HepG2 (cell line): ENCODE results near the gene SMYD2. TPM values are rescaled to one million over a fixed set of nuclear protein-coding genes. Genes with fewer than 3 reads are reported as not detected.

ENCODE experiments used
- ARHGAP35 ChIP-seq: sonication (generic); formaldehyde crosslinking; IDR thresholded peaks from 2 replicates; pipeline ENCODE4 v1.9.0; 2022; ENCODE audit warnings: mild to moderate bottlenecking, inconsistent platforms, moderate library complexity, missing genetic modification reagents, borderline replicate concordance
- CHCHD3 ChIP-seq: sonication (generic); formaldehyde crosslinking; IDR thresholded peaks from 2 replicates; pipeline ENCODE4 v1.8.0; 2022; ENCODE audit warnings: mild to moderate bottlenecking, missing genetic modification reagents, moderate library complexity
- ETV6 ChIP-seq: sonication (generic); formaldehyde crosslinking; conservative IDR thresholded peaks from 2 replicates; pipeline ENCODE4 v1.4.0; 2020; ENCODE audit warnings: missing genetic modification reagents
- GFI1 ChIP-seq: sonication (generic); formaldehyde crosslinking; IDR thresholded peaks from 2 replicates; pipeline ENCODE4 v1.5.0; 2020; ENCODE audit warnings: missing genetic modification reagents, mild to moderate bottlenecking, borderline replicate concordance
- HDAC6 ChIP-seq: fragments of 200-600 bp; sonication (generic); IDR thresholded peaks from 2 replicates; pipeline ENCODE4 v1.7.0; 2017; ENCODE audit warnings: mild to moderate bottlenecking, antibody characterized with exemption, low read length, low read depth
- KDM1A ChIP-seq: IDR thresholded peaks from 2 replicates; pipeline ENCODE4 v1.6.1; 2016; ENCODE audit warnings: missing compliant biosample characterization
- PAF1 ChIP-seq: IDR thresholded peaks from 2 replicates; pipeline ENCODE4 v1.6.1; 2016; ENCODE audit warnings: missing genetic modification reagents, missing compliant biosample characterization
- RFXANK ChIP-seq: IDR thresholded peaks from 2 replicates; pipeline ENCODE4 v1.6.1; 2016
- SMAD3 ChIP-seq: sonication (generic); formaldehyde crosslinking; IDR thresholded peaks from 2 replicates; pipeline ENCODE4 v1.4.0; 2020; ENCODE audit warnings: missing genetic modification reagents
- ZBTB7B ChIP-seq: sonication (generic); formaldehyde crosslinking; IDR thresholded peaks from 2 replicates; pipeline ENCODE4 v1.4.0; 2020; ENCODE audit warnings: missing genetic modification reagents
- ZMAT3 ChIP-seq: sonication (generic); formaldehyde crosslinking; conservative IDR thresholded peaks from 2 replicates; pipeline ENCODE4 v1.7.0; 2021; ENCODE audit warnings: missing genetic modification reagents
- ZNF468 ChIP-seq: sonication (generic); formaldehyde crosslinking; IDR thresholded peaks from 2 replicates; pipeline ENCODE4 v1.8.0; 2022; ENCODE audit warnings: mild to moderate bottlenecking, moderate library complexity, missing genetic modification reagents
- ZNF567 ChIP-seq: sonication (generic); formaldehyde crosslinking; IDR thresholded peaks from 2 replicates; pipeline ENCODE4 v1.8.1; 2023; ENCODE audit warnings: mild to moderate bottlenecking, missing genetic modification reagents, borderline replicate concordance
- ZNF652 ChIP-seq: IDR thresholded peaks from 2 replicates; pipeline ENCODE4 v1.6.1; 2016; ENCODE audit warnings: low read depth, borderline replicate concordance
- polyA plus RNA-seq, 8 experiments: library from polyadenylated mRNA; depleted of rRNA in 3 of 8; stranded (reverse) in 7 of 8; unstranded in 1 of 8; fragments of >200 nt; fragmentation: Illumina TruSeq in 4 of 8; extraction: Trizol in 4 of 8; gene quantifications; 2 replicates each; pipeline versions ENCODE4 v1.2.1 to v1.2.3, GENCODE V29; 2011 to 2016; ENCODE audit warnings: low read depth in 4 of 8, missing spikeins in 1 of 8, mixed read lengths in 1 of 8; ENCODE audit not compliant: insufficient read depth in 1 of 8
- total RNA-seq, 5 experiments: library from RNA; depleted of rRNA; stranded (reverse); fragments of >200 nt; fragmentation: Illumina TruSeq; extraction: Trizol; gene quantifications; 2 replicates each; pipeline ENCODE4 v1.2.3, GENCODE V29; 2016; ENCODE audit warnings: low read depth in 1 of 5
- TF ChIP-seq, protein P1 (sequence below): sonication (generic); formaldehyde crosslinking; IDR thresholded peaks from 2 replicates; pipeline ENCODE4 v1.5.0; 2020; ENCODE audit warnings: mild to moderate bottlenecking, missing genetic modification reagents
- TF ChIP-seq, protein P2 (sequence below): IDR thresholded peaks from 2 replicates; pipeline ENCODE4 v1.6.1; 2016; ENCODE audit warnings: missing genetic modification reagents, missing compliant biosample characterization
- TF ChIP-seq, protein P3 (sequence below): sonication (generic); formaldehyde crosslinking; IDR thresholded peaks from 2 replicates; pipeline ENCODE4 v1.5.1; 2020; ENCODE audit warnings: missing genetic modification reagents, mild to moderate bottlenecking, borderline replicate concordance
- TF ChIP-seq, protein P4 (sequence below): sonication (generic); formaldehyde crosslinking; IDR thresholded peaks from 2 replicates; pipeline ENCODE4 v1.4.0; 2020; ENCODE audit warnings: missing genetic modification reagents, borderline replicate concordance
- TF ChIP-seq, protein P5 (sequence below): sonication (generic); formaldehyde crosslinking; IDR thresholded peaks from 2 replicates; pipeline ENCODE4 v1.8.1; 2023; ENCODE audit warnings: missing genetic modification reagents, mild to moderate bottlenecking, borderline replicate concordance
- TF ChIP-seq, protein P6 (sequence below): sonication (generic); IDR thresholded peaks from 2 replicates; pipeline ENCODE4 v1.6.1; 2016; ENCODE audit warnings: low read depth, borderline replicate concordance
- TF ChIP-seq, protein P7 (sequence below): sonication (generic); formaldehyde crosslinking; IDR thresholded peaks from 2 replicates; pipeline ENCODE4 v1.9.0; 2022; ENCODE audit warnings: low read depth, missing genetic modification reagents

Gene SMYD2
- total and polyA plus RNA-seq, 2 of the 13 experiments (the other 11 are each of a cell fraction or from before 2014, with no cell fraction given), result 72.7 to 139 TPM

DNA sequence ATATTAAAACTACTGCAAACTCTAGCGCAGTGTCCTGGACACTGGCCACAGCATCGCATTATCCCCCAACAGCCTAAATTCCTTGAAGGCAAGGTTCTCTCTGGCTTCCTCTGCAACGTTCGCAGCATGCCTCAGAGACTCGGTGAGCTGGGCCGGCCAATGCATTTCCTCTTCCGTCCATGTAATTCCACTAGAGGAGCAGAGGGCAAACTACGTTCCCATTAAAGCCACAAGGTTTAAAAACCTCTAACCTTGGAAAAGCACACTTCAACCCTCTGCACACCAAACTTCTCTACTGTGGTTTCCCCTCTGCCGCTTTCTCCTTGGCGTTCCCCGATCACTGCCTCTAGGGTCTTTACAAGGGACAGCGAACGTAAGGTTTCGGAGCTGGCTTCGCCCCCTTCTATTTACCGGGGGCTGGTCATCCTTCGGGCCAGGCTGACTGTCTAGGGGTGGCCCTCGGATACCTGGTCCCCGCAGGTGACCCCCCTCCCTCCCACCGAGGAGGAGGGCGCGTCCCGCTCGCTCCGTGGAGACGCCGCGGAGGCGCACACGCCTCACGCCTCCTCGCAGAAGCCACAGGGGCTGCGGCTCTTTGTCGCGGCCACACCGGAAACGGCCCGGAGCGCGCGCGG is 456 bp upstream of the SMYD2 start (continued):
- TF ChIP-seq, protein P1, sequence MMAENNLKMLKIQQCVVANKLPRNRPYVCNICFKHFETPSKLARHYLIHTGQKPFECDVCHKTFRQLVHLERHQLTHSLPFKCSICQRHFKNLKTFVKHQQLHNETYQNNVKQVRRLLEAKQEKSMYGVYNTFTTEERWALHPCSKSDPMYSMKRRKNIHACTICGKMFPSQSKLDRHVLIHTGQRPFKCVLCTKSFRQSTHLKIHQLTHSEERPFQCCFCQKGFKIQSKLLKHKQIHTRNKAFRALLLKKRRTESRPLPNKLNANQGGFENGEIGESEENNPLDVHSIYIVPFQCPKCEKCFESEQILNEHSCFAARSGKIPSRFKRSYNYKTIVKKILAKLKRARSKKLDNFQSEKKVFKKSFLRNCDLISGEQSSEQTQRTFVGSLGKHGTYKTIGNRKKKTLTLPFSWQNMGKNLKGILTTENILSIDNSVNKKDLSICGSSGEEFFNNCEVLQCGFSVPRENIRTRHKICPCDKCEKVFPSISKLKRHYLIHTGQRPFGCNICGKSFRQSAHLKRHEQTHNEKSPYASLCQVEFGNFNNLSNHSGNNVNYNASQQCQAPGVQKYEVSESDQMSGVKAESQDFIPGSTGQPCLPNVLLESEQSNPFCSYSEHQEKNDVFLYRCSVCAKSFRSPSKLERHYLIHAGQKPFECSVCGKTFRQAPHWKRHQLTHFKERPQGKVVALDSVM, result no peak
- no peak for TF ChIP-seq GFI1
- TF ChIP-seq, protein P2, sequence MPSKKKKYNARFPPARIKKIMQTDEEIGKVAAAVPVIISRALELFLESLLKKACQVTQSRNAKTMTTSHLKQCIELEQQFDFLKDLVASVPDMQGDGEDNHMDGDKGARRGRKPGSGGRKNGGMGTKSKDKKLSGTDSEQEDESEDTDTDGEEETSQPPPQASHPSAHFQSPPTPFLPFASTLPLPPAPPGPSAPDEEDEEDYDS (CRISPR knock-in tag), result no peak; the same call in 1 of the 2 replicates
- TF ChIP-seq, protein P3, sequence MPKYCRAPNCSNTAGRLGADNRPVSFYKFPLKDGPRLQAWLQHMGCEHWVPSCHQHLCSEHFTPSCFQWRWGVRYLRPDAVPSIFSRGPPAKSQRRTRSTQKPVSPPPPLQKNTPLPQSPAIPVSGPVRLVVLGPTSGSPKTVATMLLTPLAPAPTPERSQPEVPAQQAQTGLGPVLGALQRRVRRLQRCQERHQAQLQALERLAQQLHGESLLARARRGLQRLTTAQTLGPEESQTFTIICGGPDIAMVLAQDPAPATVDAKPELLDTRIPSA, result no peak; the same call in 1 of the 2 replicates
- TF ChIP-seq, protein P4, sequence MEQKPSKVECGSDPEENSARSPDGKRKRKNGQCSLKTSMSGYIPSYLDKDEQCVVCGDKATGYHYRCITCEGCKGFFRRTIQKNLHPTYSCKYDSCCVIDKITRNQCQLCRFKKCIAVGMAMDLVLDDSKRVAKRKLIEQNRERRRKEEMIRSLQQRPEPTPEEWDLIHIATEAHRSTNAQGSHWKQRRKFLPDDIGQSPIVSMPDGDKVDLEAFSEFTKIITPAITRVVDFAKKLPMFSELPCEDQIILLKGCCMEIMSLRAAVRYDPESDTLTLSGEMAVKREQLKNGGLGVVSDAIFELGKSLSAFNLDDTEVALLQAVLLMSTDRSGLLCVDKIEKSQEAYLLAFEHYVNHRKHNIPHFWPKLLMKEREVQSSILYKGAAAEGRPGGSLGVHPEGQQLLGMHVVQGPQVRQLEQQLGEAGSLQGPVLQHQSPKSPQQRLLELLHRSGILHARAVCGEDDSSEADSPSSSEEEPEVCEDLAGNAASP (CRISPR knock-in tag), result no peak
- peak; percentile 75 for TF ChIP-seq ZBTB7B (CRISPR knock-in tag)
- TF ChIP-seq, protein P5, sequence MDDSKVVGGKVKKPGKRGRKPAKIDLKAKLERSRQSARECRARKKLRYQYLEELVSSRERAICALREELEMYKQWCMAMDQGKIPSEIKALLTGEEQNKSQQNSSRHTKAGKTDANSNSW (CRISPR knock-in tag), result no peak
- no peak for TF ChIP-seq ZNF468 (CRISPR knock-in tag)
- TF ChIP-seq ZMAT3 (CRISPR knock-in tag), result no peak
- no peak for TF ChIP-seq ZNF652 (CRISPR knock-in tag)
- no peak for TF ChIP-seq ARHGAP35 (CRISPR knock-in tag)
- TF ChIP-seq ZNF567 (CRISPR knock-in tag), result no peak
- no peak for TF ChIP-seq SMAD3 (CRISPR knock-in tag)
- TF ChIP-seq HDAC6, result no peak
- TF ChIP-seq KDM1A, result no peak
- TF ChIP-seq, protein P6, sequence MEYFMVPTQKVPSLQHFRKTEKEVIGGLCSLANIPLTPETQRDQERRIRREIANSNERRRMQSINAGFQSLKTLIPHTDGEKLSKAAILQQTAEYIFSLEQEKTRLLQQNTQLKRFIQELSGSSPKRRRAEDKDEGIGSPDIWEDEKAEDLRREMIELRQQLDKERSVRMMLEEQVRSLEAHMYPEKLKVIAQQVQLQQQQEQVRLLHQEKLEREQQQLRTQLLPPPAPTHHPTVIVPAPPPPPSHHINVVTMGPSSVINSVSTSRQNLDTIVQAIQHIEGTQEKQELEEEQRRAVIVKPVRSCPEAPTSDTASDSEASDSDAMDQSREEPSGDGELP, result peak; percentile 3; the same call in 1 of the 2 replicates
- no peak for TF ChIP-seq RFXANK (CRISPR knock-in tag)
- TF ChIP-seq PAF1 (CRISPR knock-in tag), result no peak
- TF ChIP-seq ETV6 (CRISPR knock-in tag), result no peak
- TF ChIP-seq, protein P7, sequence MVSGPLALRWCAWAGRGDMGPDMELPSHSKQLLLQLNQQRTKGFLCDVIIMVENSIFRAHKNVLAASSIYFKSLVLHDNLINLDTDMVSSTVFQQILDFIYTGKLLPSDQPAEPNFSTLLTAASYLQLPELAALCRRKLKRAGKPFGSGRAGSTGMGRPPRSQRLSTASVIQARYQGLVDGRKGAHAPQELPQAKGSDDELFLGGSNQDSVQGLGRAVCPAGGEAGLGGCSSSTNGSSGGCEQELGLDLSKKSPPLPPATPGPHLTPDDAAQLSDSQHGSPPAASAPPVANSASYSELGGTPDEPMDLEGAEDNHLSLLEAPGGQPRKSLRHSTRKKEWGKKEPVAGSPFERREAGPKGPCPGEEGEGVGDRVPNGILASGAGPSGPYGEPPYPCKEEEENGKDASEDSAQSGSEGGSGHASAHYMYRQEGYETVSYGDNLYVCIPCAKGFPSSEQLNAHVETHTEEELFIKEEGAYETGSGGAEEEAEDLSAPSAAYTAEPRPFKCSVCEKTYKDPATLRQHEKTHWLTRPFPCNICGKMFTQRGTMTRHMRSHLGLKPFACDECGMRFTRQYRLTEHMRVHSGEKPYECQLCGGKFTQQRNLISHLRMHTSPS, result no peak
- TF ChIP-seq CHCHD3 (CRISPR knock-in tag), result no peak
